VCaP (cell line): ENCODE data around the gene F11R.
A peak's percentile ranks its signal among the peaks of the same experiment; 100 is the strongest.
"Not testable (repeated sequence)": the region's sequence is repeated elsewhere in the genome, so short reads cannot be mapped to it uniquely, and the experiment has no call there.

Experiments
- H3K27ac ChIP-seq: fragments of 450-650 bp; 2 replicates; pipeline ENCODE4 v1.5.1; 2017
- CTCF ChIP-seq: fragments of 450-650 bp; conservative IDR thresholded peaks from 2 replicates; pipeline ENCODE4 v1.5.1; 2017; ENCODE audit warnings: mild to moderate bottlenecking, moderate library complexity

Gene F11R

GRCh38 chr1:160951443-160952128 lies 69.4 kb downstream of the F11R start:
- peak; percentile 83 for TF ChIP-seq CTCF
- 0 out of 2 replicates have a peak overlapping the region, but pooled peaks have one; percentile 9 for H3K27ac ChIP-seq

- no peak for TF ChIP-seq CTCF
These were observed 70.3 kb downstream of the F11R start for GRCh38 chr1:160950657-160951056.

GRCh38 chr1:160949881-160950280 lies 71.1 kb downstream of the F11R start:
- no peak for TF ChIP-seq CTCF
- H3K27ac ChIP-seq = peak overlapping the region; percentile 78

More at GRCh38 chr1:160950657-160951056, 70.3 kb downstream of the F11R start:
- peak overlapping the region; percentile 78; the same call in 1 of the 2 replicates for H3K27ac ChIP-seq

GRCh38 chr1:160949216-160949880 lies 71.6 kb downstream of the F11R start:
- H3K27ac ChIP-seq = peak overlapping the region; percentile 78

GRCh38 chr1:160947174-160947759 lies 73.7 kb downstream of the F11R start:
- H3K27ac ChIP-seq = not testable (repeated sequence)

- H3K27ac ChIP-seq = not testable (repeated sequence)
These were observed 75.1 kb downstream of the F11R start for GRCh38 chr1:160945881-160946280.
